ENCODE results near the gene PRKCB. TPM values are rescaled to one million over a fixed set of nuclear protein-coding genes. Genes with fewer than 3 reads are reported as not detected.

The PRKCB gene
- total RNA-seq, 1 experiment from 2014 or later = 0.89 TPM

DNA sequence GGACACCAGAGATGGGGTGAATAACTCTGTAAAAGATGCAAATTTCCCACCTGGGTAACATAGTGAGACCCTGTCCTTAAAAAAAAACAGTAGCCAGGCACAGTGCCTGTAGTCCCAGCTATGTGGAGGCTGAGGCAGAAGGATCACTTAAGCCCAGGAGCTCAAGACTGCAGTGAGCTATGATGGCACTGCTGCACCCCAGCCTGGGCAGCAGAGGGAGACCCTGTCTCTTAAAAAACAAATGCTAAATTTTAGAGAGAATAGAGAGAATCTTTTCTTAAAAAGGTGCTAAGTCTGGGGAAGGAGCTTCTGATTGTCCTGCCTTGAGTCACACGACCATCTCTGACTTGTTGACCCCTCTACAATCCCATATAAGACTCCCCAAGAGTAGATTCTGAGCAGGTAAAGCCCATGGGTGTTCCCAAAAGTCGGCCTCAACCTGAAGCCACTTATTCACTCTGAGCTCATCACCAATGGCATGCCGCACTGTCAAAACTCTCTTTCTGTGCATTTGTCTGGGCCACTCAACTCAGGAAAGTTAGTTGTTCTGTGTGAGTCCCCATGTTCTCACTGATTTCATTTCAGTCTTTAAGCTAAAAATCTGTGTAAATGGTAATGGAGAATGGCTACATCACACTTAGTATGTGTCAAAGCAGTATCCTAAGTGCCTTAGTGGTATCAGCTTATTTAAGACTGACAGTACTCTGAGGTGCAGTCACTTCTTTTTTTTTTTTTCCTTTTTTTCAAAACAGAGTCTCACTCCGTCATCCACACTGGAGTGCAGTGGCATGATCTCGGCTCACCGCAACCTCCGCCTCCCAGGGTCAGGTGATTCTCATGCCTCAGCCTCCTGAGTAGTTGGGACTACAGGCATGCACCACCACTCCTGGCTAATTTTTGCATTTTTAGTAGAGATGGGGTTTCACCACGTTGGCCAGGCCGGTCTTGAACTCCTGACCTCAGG lies 41.6 kb downstream of the PRKCB start:
- H3K4me3 ChIP-seq (replicated peaks in 1 of 2; ENCODE audit: low read depth in 1 of 2, low read length in 2 of 2) = no peak overlapping the region
- RAD21 ChIA-PET (ENCODE audit: low non-redundant PET in 1 of 2, low total read pairs in 2 of 2, uncharacterized antibody in 2 of 2, unreplicated experiment in 2 of 2) = interaction anchor here in 1 of 2 experiments (1.1 kb wide), 1 partner anchor 133 kb away, joined by 3 read pairs; no protein-coding TSS in a partner anchor
- no peaks in the 10 kb centered on the region for H3K36me3 ChIP-seq (ENCODE audit: control insufficient read depth in 1 of 2, insufficient read depth in 2 of 2, low read length in 2 of 2)
- H3K4me1 ChIP-seq (ENCODE audit: control insufficient read depth in 1 of 2, insufficient read depth in 2 of 2, low read length in 2 of 2) = no peaks in the 10 kb centered on the region
- BruUV-seq (replicated peaks) = no TSS peak
- no peak overlapping the region for H3K27ac ChIP-seq (ENCODE audit: low read depth, low read length)
- POLR2A ChIA-PET = no interaction called here
- DNase-seq (ENCODE audit: low read depth, low spot score) (no peak), ATAC-seq (no peak)
- TF ChIP-seq FOSL1 (IDR thresholded peaks at IDR 0.05; ENCODE audit: low read depth) (no peak), YY1 (IDR thresholded peaks at IDR 0.05; ENCODE audit: extremely low read depth, insufficient replicate concordance, low read depth, low read length) (no peak), POLR2AphosphoS5 (IDR thresholded peaks at IDR 0.05; ENCODE audit: low read depth, low read length) (no peak), TCF7L2 (IDR thresholded peaks at IDR 0.05; ENCODE audit: borderline replicate concordance, extremely low read depth, insufficient read depth, insufficient read length) (no peak), SRF (IDR thresholded peaks at IDR 0.05; ENCODE audit: low read depth) (no peak), CEBPB (IDR thresholded peaks at IDR 0.05; ENCODE audit: low read depth) (no peak), JUND (IDR thresholded peaks at IDR 0.05) (no peak), SIN3A (IDR thresholded peaks at IDR 0.05; ENCODE audit: low read depth) (no peak), EGR1 (IDR thresholded peaks at IDR 0.05; ENCODE audit: low read depth) (no peak), ZFX (IDR thresholded peaks at IDR 0.05) (no peak), EZH2phosphoT487 (IDR thresholded peaks at IDR 0.05; ENCODE audit: borderline replicate concordance) (no peak), SP1 (IDR thresholded peaks at IDR 0.05; ENCODE audit: low read depth) (no peak), POLR2A (IDR thresholded peaks at IDR 0.05; ENCODE audit: borderline replicate concordance, extremely low read depth, insufficient read depth, insufficient read length) (no peak)
- TF ChIP-seq, protein P1, sequence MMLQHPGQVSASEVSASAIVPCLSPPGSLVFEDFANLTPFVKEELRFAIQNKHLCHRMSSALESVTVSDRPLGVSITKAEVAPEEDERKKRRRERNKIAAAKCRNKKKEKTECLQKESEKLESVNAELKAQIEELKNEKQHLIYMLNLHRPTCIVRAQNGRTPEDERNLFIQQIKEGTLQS (IDR thresholded peaks at IDR 0.05) = no peak
- TF ChIP-seq, protein P2, sequence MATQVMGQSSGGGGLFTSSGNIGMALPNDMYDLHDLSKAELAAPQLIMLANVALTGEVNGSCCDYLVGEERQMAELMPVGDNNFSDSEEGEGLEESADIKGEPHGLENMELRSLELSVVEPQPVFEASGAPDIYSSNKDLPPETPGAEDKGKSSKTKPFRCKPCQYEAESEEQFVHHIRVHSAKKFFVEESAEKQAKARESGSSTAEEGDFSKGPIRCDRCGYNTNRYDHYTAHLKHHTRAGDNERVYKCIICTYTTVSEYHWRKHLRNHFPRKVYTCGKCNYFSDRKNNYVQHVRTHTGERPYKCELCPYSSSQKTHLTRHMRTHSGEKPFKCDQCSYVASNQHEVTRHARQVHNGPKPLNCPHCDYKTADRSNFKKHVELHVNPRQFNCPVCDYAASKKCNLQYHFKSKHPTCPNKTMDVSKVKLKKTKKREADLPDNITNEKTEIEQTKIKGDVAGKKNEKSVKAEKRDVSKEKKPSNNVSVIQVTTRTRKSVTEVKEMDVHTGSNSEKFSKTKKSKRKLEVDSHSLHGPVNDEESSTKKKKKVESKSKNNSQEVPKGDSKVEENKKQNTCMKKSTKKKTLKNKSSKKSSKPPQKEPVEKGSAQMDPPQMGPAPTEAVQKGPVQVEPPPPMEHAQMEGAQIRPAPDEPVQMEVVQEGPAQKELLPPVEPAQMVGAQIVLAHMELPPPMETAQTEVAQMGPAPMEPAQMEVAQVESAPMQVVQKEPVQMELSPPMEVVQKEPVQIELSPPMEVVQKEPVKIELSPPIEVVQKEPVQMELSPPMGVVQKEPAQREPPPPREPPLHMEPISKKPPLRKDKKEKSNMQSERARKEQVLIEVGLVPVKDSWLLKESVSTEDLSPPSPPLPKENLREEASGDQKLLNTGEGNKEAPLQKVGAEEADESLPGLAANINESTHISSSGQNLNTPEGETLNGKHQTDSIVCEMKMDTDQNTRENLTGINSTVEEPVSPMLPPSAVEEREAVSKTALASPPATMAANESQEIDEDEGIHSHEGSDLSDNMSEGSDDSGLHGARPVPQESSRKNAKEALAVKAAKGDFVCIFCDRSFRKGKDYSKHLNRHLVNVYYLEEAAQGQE (IDR thresholded peaks at IDR 0.05; ENCODE audit: low read depth) = no peak
- TF ChIP-seq, protein P3, sequence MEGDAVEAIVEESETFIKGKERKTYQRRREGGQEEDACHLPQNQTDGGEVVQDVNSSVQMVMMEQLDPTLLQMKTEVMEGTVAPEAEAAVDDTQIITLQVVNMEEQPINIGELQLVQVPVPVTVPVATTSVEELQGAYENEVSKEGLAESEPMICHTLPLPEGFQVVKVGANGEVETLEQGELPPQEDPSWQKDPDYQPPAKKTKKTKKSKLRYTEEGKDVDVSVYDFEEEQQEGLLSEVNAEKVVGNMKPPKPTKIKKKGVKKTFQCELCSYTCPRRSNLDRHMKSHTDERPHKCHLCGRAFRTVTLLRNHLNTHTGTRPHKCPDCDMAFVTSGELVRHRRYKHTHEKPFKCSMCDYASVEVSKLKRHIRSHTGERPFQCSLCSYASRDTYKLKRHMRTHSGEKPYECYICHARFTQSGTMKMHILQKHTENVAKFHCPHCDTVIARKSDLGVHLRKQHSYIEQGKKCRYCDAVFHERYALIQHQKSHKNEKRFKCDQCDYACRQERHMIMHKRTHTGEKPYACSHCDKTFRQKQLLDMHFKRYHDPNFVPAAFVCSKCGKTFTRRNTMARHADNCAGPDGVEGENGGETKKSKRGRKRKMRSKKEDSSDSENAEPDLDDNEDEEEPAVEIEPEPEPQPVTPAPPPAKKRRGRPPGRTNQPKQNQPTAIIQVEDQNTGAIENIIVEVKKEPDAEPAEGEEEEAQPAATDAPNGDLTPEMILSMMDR (IDR thresholded peaks at IDR 0.05 in 2 of 3, conservative IDR thresholded peaks at IDR 0.05 in 1 of 3; ENCODE audit: borderline replicate concordance in 1 of 3, insufficient read depth in 1 of 3, low read depth in 2 of 3, low read length in 2 of 3) = no peak
- TF ChIP-seq, protein P4, sequence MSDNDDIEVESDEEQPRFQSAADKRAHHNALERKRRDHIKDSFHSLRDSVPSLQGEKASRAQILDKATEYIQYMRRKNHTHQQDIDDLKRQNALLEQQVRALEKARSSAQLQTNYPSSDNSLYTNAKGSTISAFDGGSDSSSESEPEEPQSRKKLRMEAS (IDR thresholded peaks at IDR 0.05) = no peak
- H3K27me3 ChIP-seq (ENCODE audit: insufficient read depth, low read length) = peaks cover 29% of the 10 kb centered on the region
- no peaks in the 10 kb centered on the region for H3K79me2 ChIP-seq (ENCODE audit: insufficient read depth, low read length)
- intact Hi-C loops (cut with micrococcal nuclease) = no loop called here
- H4K20me1 ChIP-seq (ENCODE audit: insufficient read depth) = no peaks in the 10 kb centered on the region
- no peak overlapping the region for H3K9ac ChIP-seq (ENCODE audit: low read length)
- CTCF ChIA-PET = interaction anchor here (0.6 to 1.7 kb wide), 4 partner anchors 9 to 627 kb away, joined by 3 to 7 read pairs (median 3); no protein-coding TSS in a partner anchor
- no peaks in the 10 kb centered on the region for H3K9me2 ChIP-seq (ENCODE audit: insufficient read depth)
- H3K9me3 ChIP-seq (ENCODE audit: control insufficient read depth in 1 of 2, insufficient read depth in 1 of 2, low read depth in 1 of 2, low read length in 2 of 2) = no peaks in the 10 kb centered on the region
- no peak overlapping the region for H2AFZ ChIP-seq (ENCODE audit: low read depth, low read length, poor library complexity, severe bottlenecking)
- H3K4me2 ChIP-seq (ENCODE audit: low read length) = no peak overlapping the region

Data from HCT116 (cell line).